SK-N-SH (cell line): Measurements from ENCODE around the gene HLTF. TPM values are rescaled to one million over a fixed set of nuclear protein-coding genes. Genes with fewer than 3 reads are reported as not detected.

Experiments used
- CTCF ChIA-PET: fragments of 300-600, 350-600 bp; formaldehyde crosslinking; extraction: SDS; loops from one replicate; lab custom pipeline; 2021; lab: Yijun Ruan, JAX
- POLR2A ChIA-PET: fragments of 350-600 bp; sonication (Branson Sonifier 250); formaldehyde crosslinking; extraction: SDS; loops from one replicate; lab custom pipeline; 2020; ENCODE audit warnings: antibody characterized with exemption, inconsistent platforms; lab: Yijun Ruan, JAX
- DNase-seq: peaks from one replicate; pipeline ENCODE4 v3.0.0; 2012
- H2AFZ ChIP-seq: fragments of 200-600 bp; sonication (generic); 2 replicates; pipeline ENCODE4 v1.8.1; 2016; ENCODE audit warnings: antibody characterized with exemption, mild to moderate bottlenecking, low read depth
- H3F3A ChIP-seq: fragments of 200-600 bp; sonication (generic); replicated peaks from 2 replicates; pipeline ENCODE3; 2016; ENCODE audit warnings: antibody characterized with exemption, mild to moderate bottlenecking; ENCODE audit not compliant: insufficient read depth
- H3K27ac ChIP-seq, 2 experiments: fragments of 200-500 bp in 1 of 2; fragments of 200-600 bp in 1 of 2; sonication (Bioruptor generic) in 1 of 2; sonication (generic), shearing (Covaris generic) in 1 of 2; 2 replicates each; pipeline versions ENCODE4 v1.5.1 to v1.6.1; 2014 to 2016; ENCODE audit warnings: low read depth in 2 of 2, inconsistent platforms in 1 of 2, low read length in 1 of 2, mild to moderate bottlenecking in 1 of 2, mixed read lengths in 1 of 2
- H3K27me3 ChIP-seq: fragments of 200-600 bp; sonication (generic), shearing (Covaris generic); 2 replicates; pipeline ENCODE4 v1.6.1; 2016; ENCODE audit warnings: mixed run types; ENCODE audit not compliant: insufficient read depth
- H3K36me3 ChIP-seq, 2 experiments: fragments of 200-500 bp in 1 of 2; fragments of 200-600 bp in 1 of 2; sonication (Bioruptor generic) in 1 of 2; sonication (generic) in 1 of 2; replicated peaks in 1 of 2; 2 replicates each; pipeline versions ENCODE3 to v1.5.1; 2014 to 2016; ENCODE audit warnings: low read length in 1 of 2, mild to moderate bottlenecking in 1 of 2; ENCODE audit not compliant: insufficient read depth in 2 of 2, control insufficient read depth in 1 of 2
- H3K4me1 ChIP-seq, 2 experiments: fragments of 200-500 bp in 1 of 2; fragments of 200-600 bp in 1 of 2; sonication (Bioruptor generic) in 1 of 2; sonication (generic), shearing (Covaris generic) in 1 of 2; 2 replicates each; pipeline versions ENCODE4 v1.5.1 to v1.6.1; 2014 to 2016; ENCODE audit warnings: low read depth in 1 of 2, low read length in 1 of 2, mixed run types in 1 of 2; ENCODE audit not compliant: insufficient read depth in 2 of 2, control insufficient read depth in 1 of 2
- H3K4me2 ChIP-seq: fragments of 200-600 bp; sonication (generic), shearing (Covaris generic); 2 replicates; pipeline ENCODE4 v1.6.1; 2017; ENCODE audit warnings: mixed run types
- H3K4me3 ChIP-seq, 2 experiments: fragments of 200-500 bp in 1 of 2; fragments of 200-600 bp in 1 of 2; sonication (Bioruptor generic) in 1 of 2; sonication (generic), shearing (Covaris generic) in 1 of 2; 2 replicates each; pipeline versions ENCODE4 v1.5.1 to v1.8.1; 2014 to 2016; ENCODE audit warnings: low read depth in 2 of 2, inconsistent platforms in 1 of 2, low read length in 1 of 2, mild to moderate bottlenecking in 1 of 2, mixed read lengths in 1 of 2, moderate library complexity in 1 of 2
- H3K79me2 ChIP-seq: fragments of 200-600 bp; sonication (generic); 2 replicates; pipeline ENCODE4 v1.8.1; 2017; ENCODE audit warnings: mild to moderate bottlenecking; ENCODE audit not compliant: insufficient read depth
- H3K9ac ChIP-seq: fragments of 200-600 bp; sonication (generic); 2 replicates; pipeline ENCODE4 v1.6.1; 2017; ENCODE audit warnings: mixed run types
- H3K9me2 ChIP-seq: fragments of 200-600 bp; sonication (generic); 2 replicates; pipeline ENCODE4 v1.6.1; 2017; ENCODE audit warnings: mixed run types
- H3K9me3 ChIP-seq: fragments of 200-600 bp; sonication (generic); 2 replicates; pipeline ENCODE4 v1.6.1; 2017; ENCODE audit warnings: mixed run types, mild to moderate bottlenecking, moderate library complexity
- H4K20me1 ChIP-seq: fragments of 200-600 bp; sonication (generic); 2 replicates; pipeline ENCODE4 v1.6.1; 2017; ENCODE audit warnings: mild to moderate bottlenecking, mixed run types; ENCODE audit not compliant: insufficient read depth
- CHD2 ChIP-seq: fragments of 150-350 bp; IDR thresholded peaks from 2 replicates; pipeline ENCODE4 v1.6.1; 2018; ENCODE audit warnings: low read length; ENCODE audit not compliant: partially characterized antibody
- CTCF ChIP-seq: fragments of 200-600 bp; sonication (generic); IDR thresholded peaks from 2 replicates; pipeline ENCODE4 v1.6.1; 2017; ENCODE audit warnings: antibody characterized with exemption, mild to moderate bottlenecking, moderate library complexity
- EP300 ChIP-seq, 2 experiments: IDR thresholded peaks; 2 replicates each; pipeline versions ENCODE4 v1.4.0 to v1.6.1; 2012; ENCODE audit warnings: borderline replicate concordance in 1 of 2, low read depth in 1 of 2, low read length in 1 of 2
- FOSL2 ChIP-seq: IDR thresholded peaks from 2 replicates; pipeline ENCODE4 v1.4.0; 2012; ENCODE audit warnings: low read depth, mild to moderate bottlenecking, moderate library complexity, borderline replicate concordance
- FOXJ3 ChIP-seq: sonication (generic); formaldehyde crosslinking; IDR thresholded peaks from 2 replicates; pipeline ENCODE4 v1.5.1; 2020; ENCODE audit warnings: mild to moderate bottlenecking, missing genetic modification reagents
- FOXM1 ChIP-seq: IDR thresholded peaks from 2 replicates; pipeline ENCODE4 v1.4.0; 2012; ENCODE audit warnings: low read depth, mild to moderate bottlenecking
- GABPA ChIP-seq: IDR thresholded peaks from 2 replicates; pipeline ENCODE4 v1.4.0; 2012; ENCODE audit warnings: low read depth, mild to moderate bottlenecking
- NFIC ChIP-seq: IDR thresholded peaks from 2 replicates; pipeline ENCODE4 v1.4.0; 2012; ENCODE audit warnings: borderline replicate concordance
- POLR2AphosphoS5 ChIP-seq: IDR thresholded peaks from 2 replicates; pipeline ENCODE4 v1.6.1; 2012; ENCODE audit warnings: low read depth, low read length
- RCOR1 ChIP-seq: fragments of 150-350 bp; IDR thresholded peaks from 2 replicates; pipeline ENCODE4 v1.6.1; 2017; ENCODE audit warnings: antibody characterized with exemption, low read length
- RFX5 ChIP-seq: IDR thresholded peaks from 2 replicates; pipeline ENCODE4 v1.6.1; 2012; ENCODE audit warnings: mild to moderate bottlenecking, improper control_type of control experiment, low read length
- SIN3A ChIP-seq: IDR thresholded peaks from 2 replicates; pipeline ENCODE4 v1.6.1; 2012; ENCODE audit warnings: low read depth, mild to moderate bottlenecking, low read length, moderate library complexity, borderline replicate concordance
- SMC3 ChIP-seq: IDR thresholded peaks from 2 replicates; pipeline ENCODE4 v1.6.1; 2012; ENCODE audit warnings: low read depth, low read length, improper control_type of control experiment
- TCF12 ChIP-seq: IDR thresholded peaks from 2 replicates; pipeline ENCODE4 v1.4.0; 2012
- TEAD4 ChIP-seq: IDR thresholded peaks from 2 replicates; pipeline ENCODE4 v1.4.0; 2012; ENCODE audit warnings: mild to moderate bottlenecking, borderline replicate concordance; ENCODE audit not compliant: insufficient read depth
- USF2 ChIP-seq: fragments of 150-350 bp; IDR thresholded peaks from 2 replicates; pipeline ENCODE4 v1.6.1; 2017; ENCODE audit warnings: antibody characterized with exemption, low read length, low read depth, borderline replicate concordance
- YY1 ChIP-seq: IDR thresholded peaks from 2 replicates; pipeline ENCODE4 v1.4.0; 2012; ENCODE audit warnings: low read depth, mild to moderate bottlenecking
- WGBS: methylation state at CpG from one replicate; pipeline ENCODE4 v1.1.6; 2017; ENCODE audit warnings: low lambda C conversion rate; 5-methylcytosine and 5-hydroxymethylcytosine counted together
- polyA plus RNA-seq, 3 experiments: library from polyadenylated mRNA; depleted of rRNA; stranded (reverse); fragments of >200 nt; gene quantifications; 2 replicates each; pipeline ENCODE4 v1.2.3, GENCODE V29; 2012
- TF ChIP-seq, protein P1 (sequence below): fragments of 150-350 bp; IDR thresholded peaks from 2 replicates; pipeline ENCODE4 v1.6.1; 2016; ENCODE audit warnings: mild to moderate bottlenecking, low read depth, low read length
- TF ChIP-seq, protein P2 (sequence below): IDR thresholded peaks from 2 replicates; pipeline ENCODE4 v1.4.0; 2012; ENCODE audit warnings: low read depth

Gene HLTF
- polyA plus RNA-seq, 1 of the 3 experiments (the other 2 are of a cell fraction), result 10.1 TPM

DNA sequence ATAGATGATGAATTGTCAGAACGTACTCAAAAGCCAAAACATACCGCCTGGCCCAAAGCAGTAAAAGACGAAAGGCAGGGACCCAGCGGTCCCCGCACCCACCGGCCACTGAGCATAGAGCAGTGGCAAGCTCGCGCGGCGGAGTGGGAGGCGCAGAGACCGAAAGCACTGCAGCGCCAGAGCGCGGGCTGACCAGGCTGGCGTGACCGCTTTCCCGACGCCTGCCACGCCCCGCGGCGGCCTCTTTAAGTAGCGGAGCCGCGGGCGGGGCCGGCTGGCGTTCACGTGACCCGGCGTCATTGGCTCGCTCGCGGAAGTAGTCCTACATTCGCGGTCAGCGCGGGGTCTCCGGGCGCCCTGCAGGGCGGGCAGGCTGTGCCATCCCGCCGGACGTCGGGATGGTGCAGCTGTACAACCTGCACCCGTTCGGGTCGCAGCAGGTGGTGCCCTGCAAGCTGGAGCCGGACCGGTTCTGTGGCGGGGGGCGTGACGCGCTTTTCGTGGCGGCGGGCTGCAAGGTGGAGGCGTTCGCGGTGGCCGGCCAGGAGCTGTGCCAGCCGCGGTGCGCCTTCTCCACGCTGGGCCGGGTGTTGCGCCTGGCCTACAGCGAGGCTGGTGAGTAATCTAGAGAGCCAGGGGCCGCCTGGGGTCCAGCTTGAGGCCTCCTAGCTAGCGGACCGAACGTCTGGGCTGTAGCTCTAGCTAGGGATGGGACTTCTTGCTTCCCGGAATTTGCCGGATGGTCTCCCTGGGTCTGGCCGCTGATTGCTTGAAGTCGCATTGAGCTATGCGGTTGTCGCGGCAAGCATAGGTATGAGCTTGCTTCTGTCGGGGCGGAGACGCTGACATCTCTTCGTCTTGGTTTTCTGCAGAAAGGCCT lies 43.2 kb upstream of the HLTF start, which contains the start of gene HPS3 (continued):
- TF ChIP-seq RFX5, result no peak
- TF ChIP-seq SIN3A, result peak; percentile 30; the same call in 1 of the 2 replicates
- peak; percentile 67; the same call in 1 of the 2 replicates for TF ChIP-seq USF2
- TF ChIP-seq POLR2AphosphoS5, result peak; percentile 80
- TF ChIP-seq FOXM1, result peak; percentile 19; the same call in 1 of the 2 replicates
- TF ChIP-seq TEAD4, result no peak
- TF ChIP-seq YY1, result no peak; the same call in 1 of the 2 replicates
- TF ChIP-seq CHD2, result peak; percentile 52
- TF ChIP-seq GABPA, result peak; percentile 40; the same call in 1 of the 2 replicates
- TF ChIP-seq, protein P1, sequence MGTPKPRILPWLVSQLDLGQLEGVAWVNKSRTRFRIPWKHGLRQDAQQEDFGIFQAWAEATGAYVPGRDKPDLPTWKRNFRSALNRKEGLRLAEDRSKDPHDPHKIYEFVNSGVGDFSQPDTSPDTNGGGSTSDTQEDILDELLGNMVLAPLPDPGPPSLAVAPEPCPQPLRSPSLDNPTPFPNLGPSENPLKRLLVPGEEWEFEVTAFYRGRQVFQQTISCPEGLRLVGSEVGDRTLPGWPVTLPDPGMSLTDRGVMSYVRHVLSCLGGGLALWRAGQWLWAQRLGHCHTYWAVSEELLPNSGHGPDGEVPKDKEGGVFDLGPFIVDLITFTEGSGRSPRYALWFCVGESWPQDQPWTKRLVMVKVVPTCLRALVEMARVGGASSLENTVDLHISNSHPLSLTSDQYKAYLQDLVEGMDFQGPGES, result no peak

DNA sequence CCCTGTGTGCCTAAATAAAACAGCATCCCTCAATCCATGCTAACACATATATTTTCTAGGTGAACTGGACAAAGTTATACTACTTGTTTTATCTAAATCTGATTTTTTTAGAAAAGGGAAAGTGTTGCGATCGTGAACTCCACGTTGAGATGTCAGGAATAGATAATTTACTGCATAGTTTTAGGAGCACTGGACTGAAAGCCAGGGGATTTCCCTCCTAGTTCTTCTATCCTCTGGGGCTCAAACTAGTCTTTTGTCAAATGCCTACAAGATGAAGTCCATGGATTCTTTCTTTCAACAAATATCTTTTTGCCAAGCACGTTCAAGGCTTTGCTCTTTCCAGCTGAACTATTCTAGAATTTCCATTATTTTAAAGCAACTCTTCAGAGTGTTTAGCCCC lies 42.5 kb upstream of the HLTF start:
- H3K9me2 ChIP-seq, result no peaks in the 10 kb centered on the region
- peaks cover 0 to 4% of the 10 kb centered on the region in 2 experiments for H3K36me3 ChIP-seq
- peaks cover 0 to 5% of the 10 kb centered on the region in 2 experiments; a peak in 1 of 4 replicates for H3K4me1 ChIP-seq
- H3K27ac ChIP-seq, result peak overlapping the region; percentile 54 to 83
- peak overlapping the region; percentile 46; the same call in 1 of the 2 replicates for H3K9ac ChIP-seq
- H3K79me2 ChIP-seq, result peaks cover 33% of the 10 kb centered on the region; the same call in 1 of the 2 replicates
- peak overlapping the region; percentile 97 for H2AFZ ChIP-seq
- no peaks in the 10 kb centered on the region for H3K27me3 ChIP-seq
- H3K4me3 ChIP-seq, result peak overlapping the region; percentile 71 to 91
- ChIA-PET CTCF (interaction anchor here (0.6 to 3.0 kb wide), 6 partner anchors 9 to 190 kb away, joined by 3 to 24 read pairs (median 3); no protein-coding TSS in a partner anchor), POLR2A (no interaction called here)
- no peaks in the 10 kb centered on the region for H4K20me1 ChIP-seq
- WGBS, result 38% methylated on average over 4 of the region's 4 CpGs
- DNase-seq, result no peak
- H3K4me2 ChIP-seq, result peak overlapping the region; percentile 73
- TF ChIP-seq EP300 (IDR thresholded peaks at IDR 0.05; ENCODE audit: borderline replicate concordance in 1 of 2, low read depth in 1 of 2, low read length in 1 of 2) (no peak), NFIC (no peak), FOXJ3 (CRISPR knock-in tag) (no peak), RFX5 (no peak), FOSL2 (no peak), TCF12 (no peak), POLR2AphosphoS5 (no peak), CTCF (no peak), TEAD4 (no peak), RCOR1 (no peak), USF2 (no peak), SMC3 (no peak)
- TF ChIP-seq, protein P2, sequence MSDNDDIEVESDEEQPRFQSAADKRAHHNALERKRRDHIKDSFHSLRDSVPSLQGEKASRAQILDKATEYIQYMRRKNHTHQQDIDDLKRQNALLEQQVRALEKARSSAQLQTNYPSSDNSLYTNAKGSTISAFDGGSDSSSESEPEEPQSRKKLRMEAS, result no peak
- TF ChIP-seq, all 33 proteins: peak for 0
- Histone ChIP-seq H3K9me3 (no peaks in the 10 kb centered on the region), H3F3A (peaks cover 3% of the 10 kb centered on the region)
